Spinal cord (tissue), 10 donors: ENCODE measurements around the gene TTPAL. TPM values are rescaled to one million over a fixed set of nuclear protein-coding genes. Genes with fewer than 3 reads are reported as not detected.

Source experiments
- DNase-seq, 6 donors: peaks; one replicate each; pipeline versions ENCODE4 v3.0.0 to v3.0.0-alpha.2; 2013 to 2015; ENCODE audit warnings: low spot score in 6 of 6, low read depth in 4 of 6
- H3K27ac ChIP-seq: one replicate; pipeline ENCODE4 v1.5.1; 2013; ENCODE audit warnings: low read depth, low read length, control low read depth
- H3K27me3 ChIP-seq: one replicate; pipeline ENCODE4 v1.6.1; 2013; ENCODE audit warnings: low read length; ENCODE audit not compliant: control insufficient read depth, insufficient read depth
- H3K36me3 ChIP-seq: one replicate; pipeline ENCODE4 v1.6.1; 2013; ENCODE audit warnings: low read length; ENCODE audit not compliant: control insufficient read depth, insufficient read depth
- H3K4me1 ChIP-seq: one replicate; pipeline ENCODE4 v1.6.1; 2013; ENCODE audit warnings: low read length; ENCODE audit not compliant: control insufficient read depth, insufficient read depth
- H3K4me3 ChIP-seq: one replicate; pipeline ENCODE4 v1.5.1; 2013; ENCODE audit warnings: low read depth, low read length, control low read depth
- H3K9me3 ChIP-seq: one replicate; pipeline ENCODE4 v1.6.1; 2013; ENCODE audit warnings: low read length; ENCODE audit not compliant: control insufficient read depth, insufficient read depth
- whole genome bisulfite sequencing: methylation state at CpG from one replicate; pipeline ENCODE4 v1.1.5; 2013; ENCODE audit warnings: missing lambda C conversion rate; ENCODE audit not compliant: insufficient coverage; 5-methylcytosine and 5-hydroxymethylcytosine counted together
- polyA plus RNA-seq, 2 donors: library from polyadenylated mRNA; unstranded; fragments of 120-200 nt; gene quantifications; one replicate each; pipeline ENCODE4 v1.2.1, GENCODE V29; 2013; ENCODE audit not compliant: insufficient read length in 2 of 2
- total RNA-seq, 2 donors: library from RNA; depleted of rRNA in 1 of 2; stranded (reverse); fragments of 120-200 nt in 1 of 2; fragments of >200 nt in 1 of 2; gene quantifications; one replicate each; pipeline versions ENCODE4 v1.2.3 to v1.2.4, GENCODE V29; 2013 to 2014
- donor health status: healthy.

TTPAL gene
- total and polyA plus RNA-seq, 4 donors: 7.8 to 15.9 (median 13.4) TPM

- Histone ChIP-seq H3K4me1 (no peaks in the 10 kb centered on the region), H3K27me3 (no peaks in the 10 kb centered on the region), H3K27ac (no peak overlapping the region), H3K9me3 (no peaks in the 10 kb centered on the region), H3K4me3 (no peak overlapping the region), H3K36me3 (no peaks in the 10 kb centered on the region)
- 100% methylated on average over 2 of the region's 4 CpGs for WGBS
- DNase-seq: no peak
Measured at GRCh38 chr20:44438782-44439181, 36.9 kb upstream of the TTPAL start.

GRCh38 chr20:44439318-44439717 is 36.4 kb upstream of the TTPAL start:
- WGBS: 42% methylated on average over 1 of the region's 2 CpGs
- no peaks in the 10 kb centered on the region for H3K4me1 ChIP-seq
- H3K4me3 ChIP-seq: no peak overlapping the region
- no peaks in the 10 kb centered on the region for H3K27me3 ChIP-seq
- H3K9me3 ChIP-seq: no peaks in the 10 kb centered on the region
- no peaks in the 10 kb centered on the region for H3K36me3 ChIP-seq
- no peak for DNase-seq
- H3K27ac ChIP-seq: no peak overlapping the region

GRCh38 chr20:44442298-44443070 is 33.2 kb upstream of the TTPAL start:
- Histone ChIP-seq H3K36me3 (no peaks in the 10 kb centered on the region), H3K27me3 (no peaks in the 10 kb centered on the region), H3K9me3 (no peaks in the 10 kb centered on the region), H3K27ac (no peak overlapping the region), H3K4me3 (no peak overlapping the region), H3K4me1 (no peaks in the 10 kb centered on the region)
- 44% methylated on average over 4 of the region's 12 CpGs for WGBS
- no peak for DNase-seq

GRCh38 chr20:44445742-44446710 is 29.6 kb upstream of the TTPAL start:
- WGBS: 87% methylated on average over 3 of the region's 6 CpGs

GRCh38 chr20:44447827-44448419 is 27.8 kb upstream of the TTPAL start:
- Histone ChIP-seq H3K27ac (no peak overlapping the region), H3K36me3 (no peaks in the 10 kb centered on the region), H3K4me1 (no peaks in the 10 kb centered on the region), H3K9me3 (no peaks in the 10 kb centered on the region), H3K27me3 (no peaks in the 10 kb centered on the region), H3K4me3 (no peak overlapping the region)
- DNase-seq: no peak
- WGBS: 78% methylated on average over 3 of the region's 3 CpGs

More at GRCh38 chr20:44445742-44446710, 29.6 kb upstream of the TTPAL start:
- H3K9me3 ChIP-seq: no peaks in the 10 kb centered on the region
- no peak for DNase-seq
- no peaks in the 10 kb centered on the region for H3K4me1 ChIP-seq
- H3K27ac ChIP-seq: no peak overlapping the region
- no peaks in the 10 kb centered on the region for H3K27me3 ChIP-seq
- no peaks in the 10 kb centered on the region for H3K36me3 ChIP-seq
- H3K4me3 ChIP-seq: no peak overlapping the region

- no peaks in the 10 kb centered on the region for H3K9me3 ChIP-seq
- H3K27me3 ChIP-seq: no peaks in the 10 kb centered on the region
- no peak overlapping the region for H3K27ac ChIP-seq
- no peak for DNase-seq
- H3K4me1 ChIP-seq: no peaks in the 10 kb centered on the region
- 80% methylated on average over 9 of the region's 9 CpGs for WGBS
- no peaks in the 10 kb centered on the region for H3K36me3 ChIP-seq
- no peak overlapping the region for H3K4me3 ChIP-seq
Measured at GRCh38 chr20:44448753-44449546, 26.7 kb upstream of the TTPAL start.

GRCh38 chr20:44449864-44450263 is 25.8 kb upstream of the TTPAL start:
- H3K4me1 ChIP-seq: no peaks in the 10 kb centered on the region
- DNase-seq: no peak
- H3K36me3 ChIP-seq: no peaks in the 10 kb centered on the region
- no peak overlapping the region for H3K27ac ChIP-seq
- 100% methylated on average over 1 of the region's 7 CpGs for whole genome bisulfite sequencing
- H3K9me3 ChIP-seq: no peaks in the 10 kb centered on the region
- H3K4me3 ChIP-seq: no peak overlapping the region
- H3K27me3 ChIP-seq: no peaks in the 10 kb centered on the region

GRCh38 chr20:44450281-44450889 is 25.3 kb upstream of the TTPAL start:
- no peak overlapping the region for H3K4me3 ChIP-seq
- H3K4me1 ChIP-seq: no peaks in the 10 kb centered on the region
- no peak overlapping the region for H3K27ac ChIP-seq
- H3K27me3 ChIP-seq: no peaks in the 10 kb centered on the region
- H3K9me3 ChIP-seq: no peaks in the 10 kb centered on the region
- DNase-seq: no peak
- WGBS: 19% methylated on average over 1 of the region's 3 CpGs
- no peaks in the 10 kb centered on the region for H3K36me3 ChIP-seq
